GM13976 (cell line): ENCODE measurements around the gene HLA-A.

Experiments used
- DNase-seq: peaks from one replicate; pipeline ENCODE4 v3.0.0; 2012; ENCODE audit warnings: low spot score
- in situ Hi-C: fragments of 300-500 bp; cut with MboI; formaldehyde crosslinking; loops from one replicate; pipeline ENCODE4 v1.12.0; 2022; ENCODE audit warnings: low sequenced_read_pairs, mixed read lengths, inconsistent platforms; ENCODE audit not compliant: unreplicated experiment
- TF ChIP-seq, protein P1 (sequence below): IDR thresholded peaks from 2 replicates; pipeline ENCODE4 v1.5.1; 2012; ENCODE audit warnings: borderline replicate concordance, mild to moderate bottlenecking; ENCODE audit not compliant: insufficient read depth; ENCODE audit errors: extremely low read depth, missing control alignments, control extremely low read depth

HLA-A gene

DNA sequence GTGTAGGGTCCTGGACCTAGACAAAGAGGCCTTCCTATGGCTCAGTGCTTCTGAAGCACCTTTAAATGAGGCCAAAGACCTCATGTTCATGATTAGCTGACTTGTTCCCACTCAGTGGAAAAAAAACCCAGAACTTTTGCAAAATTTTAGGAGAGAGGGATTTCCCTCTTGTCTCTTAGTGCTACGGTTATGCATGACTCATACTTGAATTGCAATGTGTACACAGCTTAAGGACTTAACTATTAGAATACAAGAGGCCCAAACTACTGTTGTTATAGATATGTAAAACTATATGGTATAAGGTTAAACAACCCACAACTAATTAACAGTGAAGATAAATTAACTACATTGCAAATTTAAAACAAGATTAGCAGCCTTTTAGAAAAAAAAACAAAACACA, 32.3 kb upstream of the HLA-A start:
- TF ChIP-seq, protein P1, sequence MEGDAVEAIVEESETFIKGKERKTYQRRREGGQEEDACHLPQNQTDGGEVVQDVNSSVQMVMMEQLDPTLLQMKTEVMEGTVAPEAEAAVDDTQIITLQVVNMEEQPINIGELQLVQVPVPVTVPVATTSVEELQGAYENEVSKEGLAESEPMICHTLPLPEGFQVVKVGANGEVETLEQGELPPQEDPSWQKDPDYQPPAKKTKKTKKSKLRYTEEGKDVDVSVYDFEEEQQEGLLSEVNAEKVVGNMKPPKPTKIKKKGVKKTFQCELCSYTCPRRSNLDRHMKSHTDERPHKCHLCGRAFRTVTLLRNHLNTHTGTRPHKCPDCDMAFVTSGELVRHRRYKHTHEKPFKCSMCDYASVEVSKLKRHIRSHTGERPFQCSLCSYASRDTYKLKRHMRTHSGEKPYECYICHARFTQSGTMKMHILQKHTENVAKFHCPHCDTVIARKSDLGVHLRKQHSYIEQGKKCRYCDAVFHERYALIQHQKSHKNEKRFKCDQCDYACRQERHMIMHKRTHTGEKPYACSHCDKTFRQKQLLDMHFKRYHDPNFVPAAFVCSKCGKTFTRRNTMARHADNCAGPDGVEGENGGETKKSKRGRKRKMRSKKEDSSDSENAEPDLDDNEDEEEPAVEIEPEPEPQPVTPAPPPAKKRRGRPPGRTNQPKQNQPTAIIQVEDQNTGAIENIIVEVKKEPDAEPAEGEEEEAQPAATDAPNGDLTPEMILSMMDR, result no peak
- in situ Hi-C loops, result no loop called here
- DNase-seq, result no peak

DNA sequence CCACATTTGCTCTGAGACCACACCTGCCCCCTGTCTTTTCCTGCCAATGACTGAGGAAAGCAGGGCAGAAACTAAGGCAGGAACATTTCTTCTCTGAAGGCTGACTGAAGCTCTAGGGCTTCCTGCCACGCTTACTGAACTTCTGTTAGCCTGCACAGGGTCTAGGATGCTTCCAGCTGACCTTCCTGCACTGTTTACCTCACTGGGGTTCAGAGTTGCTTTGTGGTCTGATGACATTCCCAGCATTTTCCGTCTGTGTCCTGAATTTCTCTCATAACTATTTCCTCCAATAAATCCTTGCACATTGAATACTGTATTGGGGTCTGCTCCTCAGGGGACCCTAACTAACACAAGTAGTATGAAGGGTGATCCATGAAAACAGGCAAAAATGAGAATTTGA, 29.5 kb upstream of the HLA-A start:
- TF ChIP-seq, protein P1, result no peak
- in situ Hi-C loops, result no loop called here
- no peak for DNase-seq

DNA sequence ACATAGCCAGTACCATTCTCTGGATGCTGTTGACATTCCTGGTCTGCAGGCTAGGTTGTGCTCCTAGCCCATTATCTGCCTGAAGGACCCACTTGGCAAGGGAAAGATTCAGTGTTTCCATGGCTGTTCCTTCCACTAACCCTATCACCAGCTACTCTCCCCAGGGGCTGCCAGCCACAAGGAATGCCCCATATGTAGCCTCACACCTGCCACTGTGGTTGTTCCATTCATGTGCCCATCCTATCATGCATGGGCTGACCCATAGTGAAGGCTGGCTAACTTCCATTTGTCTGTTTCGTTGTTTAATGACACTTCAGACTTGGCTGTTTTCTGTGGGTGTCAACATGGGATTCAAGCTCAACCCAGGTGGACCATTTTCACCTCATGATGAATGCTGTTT, 25.6 kb upstream of the HLA-A start:
- in situ Hi-C loops, result no loop called here
- DNase-seq, result no peak
- TF ChIP-seq, protein P1, result no peak

DNA sequence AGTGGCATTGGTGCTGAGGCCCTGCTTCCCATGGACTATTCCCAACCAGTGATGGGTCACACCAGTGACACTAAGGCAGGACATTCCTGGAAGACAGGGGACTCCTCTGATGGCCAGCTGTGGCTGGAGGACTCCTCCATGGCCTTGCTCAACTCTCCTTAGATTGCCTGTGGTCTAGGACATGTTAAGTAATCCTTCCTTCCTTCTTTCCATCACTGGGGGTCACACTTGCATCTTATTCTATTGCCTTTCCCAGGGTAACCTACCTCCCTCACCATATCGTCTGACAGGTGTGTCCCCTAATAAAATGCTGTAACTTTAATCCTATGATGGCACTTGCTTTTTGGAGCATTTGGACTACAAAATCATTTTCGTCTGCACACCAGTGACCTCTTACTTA, 24.5 kb upstream of the HLA-A start:
- in situ Hi-C loops, result no loop called here
- TF ChIP-seq, protein P1, result no peak
- no peak for DNase-seq

DNA sequence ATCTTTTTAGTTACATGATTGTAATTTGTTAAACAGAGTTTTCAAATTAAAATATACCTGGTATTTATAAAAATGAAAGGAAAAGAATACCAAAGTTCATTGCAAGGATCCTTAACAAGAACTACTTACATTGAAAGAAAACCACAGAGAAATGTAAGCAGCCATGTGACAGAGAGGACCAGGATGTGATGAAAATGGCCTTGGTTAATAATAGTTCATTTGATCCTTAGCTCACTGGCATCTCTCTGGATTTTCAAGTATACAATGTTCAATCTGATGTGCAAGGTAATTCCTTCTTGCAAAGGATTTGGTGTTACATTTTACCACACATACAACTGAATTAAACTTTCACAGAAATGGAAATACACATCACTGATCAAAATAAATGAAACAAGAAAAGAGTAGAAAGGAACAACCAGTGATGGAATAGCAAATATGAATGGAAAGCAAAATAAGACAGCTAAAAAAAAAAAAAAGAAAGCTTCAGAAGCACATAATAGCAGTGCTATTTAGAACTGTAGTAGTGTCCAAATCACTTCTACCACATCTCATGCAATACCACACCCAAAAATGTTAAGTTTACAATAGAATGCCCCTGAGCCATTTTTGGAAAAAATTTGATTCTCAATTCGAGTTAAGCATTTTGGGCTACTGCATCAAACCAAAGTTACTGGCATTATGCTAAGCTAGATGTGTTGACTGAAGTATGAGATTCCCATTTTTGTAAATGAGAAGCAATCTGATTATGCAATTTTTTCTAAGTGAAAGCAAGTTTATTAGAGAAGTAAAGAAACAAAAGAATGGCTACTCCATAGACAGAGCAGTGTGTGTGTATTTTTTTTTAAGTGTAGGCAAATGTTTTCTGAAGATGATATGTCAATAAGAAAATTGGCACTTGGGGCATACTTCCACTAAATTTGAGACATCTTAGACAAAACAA, 22.6 kb upstream of the HLA-A start:
- no peak for DNase-seq
- in situ Hi-C loops, result no loop called here
- TF ChIP-seq, protein P1, result no peak

DNA sequence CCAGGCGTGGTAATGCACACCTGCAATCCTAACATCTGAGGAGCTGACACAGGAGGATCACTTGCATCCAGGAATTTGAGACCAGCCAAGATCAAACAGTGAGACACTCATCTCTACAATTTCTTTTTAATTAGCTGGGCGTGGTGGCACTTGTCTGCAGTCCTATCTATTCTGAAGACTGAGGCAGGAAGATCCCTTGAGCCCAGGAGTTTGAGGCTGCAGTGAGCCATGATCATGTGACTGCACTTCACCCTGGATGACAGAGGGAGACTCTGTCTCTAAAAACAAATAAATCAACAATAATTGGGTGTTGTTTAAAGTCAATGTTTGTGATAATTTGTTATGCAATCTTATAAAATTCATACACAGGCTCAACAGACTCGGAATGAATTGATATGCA, 18.0 kb upstream of the HLA-A start:
- no peak for DNase-seq
- in situ Hi-C loops, result no loop called here

More for the DNA sequence above, 18.0 kb upstream of the HLA-A start:
- TF ChIP-seq, protein P1, result no peak
